SJSA1 (cell line): ENCODE measurements around the gene MCEMP1. TPM values are rescaled to one million over a fixed set of nuclear protein-coding genes. Genes with fewer than 3 reads are reported as not detected.

Experiments
- DNase-seq, 2 experiments: peaks; one replicate each; pipeline ENCODE4 v3.0.0-alpha.2; 2015 to 2020; ENCODE audit warnings: low spot score in 2 of 2, low read depth in 1 of 2
- H3K27ac ChIP-seq: fragments of 250-450 bp; sonication (Bioruptor Pico); 2 replicates; pipeline ENCODE4 v1.5.1; 2020; ENCODE audit warnings: mild to moderate bottlenecking, moderate library complexity
- H3K27me3 ChIP-seq: fragments of 250-450 bp; sonication (Bioruptor Pico); replicated peaks from 2 replicates; pipeline ENCODE4 v1.5.1; 2020; ENCODE audit warnings: mild to moderate bottlenecking, moderate library complexity
- H3K36me3 ChIP-seq: fragments of 250-450 bp; sonication (Bioruptor Pico); 2 replicates; pipeline ENCODE4 v1.5.1; 2020; ENCODE audit warnings: mild to moderate bottlenecking
- H3K4me1 ChIP-seq: fragments of 250-450 bp; sonication (Bioruptor Pico); replicated peaks from 2 replicates; pipeline ENCODE4 v1.6.1; 2021; ENCODE audit warnings: mild to moderate bottlenecking
- H3K4me3 ChIP-seq: fragments of 250-450 bp; sonication (Bioruptor Pico); 2 replicates; pipeline ENCODE4 v1.5.1; 2020; ENCODE audit warnings: mild to moderate bottlenecking
- H3K9me3 ChIP-seq: fragments of 250-450 bp; sonication (Bioruptor Pico); replicated peaks from 2 replicates; pipeline ENCODE4 v1.5.1; 2020; ENCODE audit warnings: mild to moderate bottlenecking
- total RNA-seq: library from RNA; depleted of rRNA; stranded (reverse); fragments of >200 nt; shearing (Covaris generic); gene quantifications from 2 replicates; pipeline ENCODE4 v1.2.3, GENCODE V29; 2014

Gene MCEMP1
- total RNA-seq, 1 experiment from 2014 or later, result not detected

GRCh38 chr19:7648265-7649014 is 28.4 kb upstream of the MCEMP1 start:
- Histone ChIP-seq H3K4me1 (peaks cover 3% of the 10 kb centered on the region; the same call in 1 of the 2 replicates), H3K9me3 (no peaks in the 10 kb centered on the region), H3K36me3 (no peaks in the 10 kb centered on the region), H3K27ac (no peak overlapping the region), H3K27me3 (peaks cover 24% of the 10 kb centered on the region), H3K4me3 (no peak overlapping the region)
- DNase-seq, result no peak

- Histone ChIP-seq H3K4me1 (peaks cover 3% of the 10 kb centered on the region; the same call in 1 of the 2 replicates), H3K27ac (no peak overlapping the region), H3K9me3 (no peaks in the 10 kb centered on the region), H3K36me3 (no peaks in the 10 kb centered on the region), H3K27me3 (peaks cover 24% of the 10 kb centered on the region), H3K4me3 (no peak overlapping the region)
- DNase-seq, result no peak
Observed at GRCh38 chr19:7650148-7650547, 26.7 kb upstream of the MCEMP1 start.

GRCh38 chr19:7652061-7652641 is 24.7 kb upstream of the MCEMP1 start:
- Histone ChIP-seq H3K27me3 (peaks cover 18% of the 10 kb centered on the region), H3K27ac (no peak overlapping the region), H3K36me3 (no peaks in the 10 kb centered on the region), H3K4me3 (no peak overlapping the region), H3K4me1 (peaks cover 3% of the 10 kb centered on the region; the same call in 1 of the 2 replicates), H3K9me3 (no peaks in the 10 kb centered on the region)
- DNase-seq, result peak; percentile 56 to 63

GRCh38 chr19:7654401-7654800 is 22.5 kb upstream of the MCEMP1 start:
- H3K4me3 ChIP-seq, result no peak overlapping the region
- H3K9me3 ChIP-seq, result no peaks in the 10 kb centered on the region
- no peaks in the 10 kb centered on the region for H3K36me3 ChIP-seq
- peaks cover 3% of the 10 kb centered on the region; the same call in 1 of the 2 replicates for H3K4me1 ChIP-seq
- peaks cover 23% of the 10 kb centered on the region for H3K27me3 ChIP-seq
- DNase-seq, result no peak
- no peak overlapping the region for H3K27ac ChIP-seq

- Histone ChIP-seq H3K4me3 (no peak overlapping the region), H3K9me3 (no peaks in the 10 kb centered on the region), H3K4me1 (peaks cover 3% of the 10 kb centered on the region; the same call in 1 of the 2 replicates), H3K27me3 (peaks cover 31% of the 10 kb centered on the region), H3K36me3 (no peaks in the 10 kb centered on the region), H3K27ac (no peak overlapping the region)
- DNase-seq, result no peak
Observed at GRCh38 chr19:7655581-7655980, 21.3 kb upstream of the MCEMP1 start.

GRCh38 chr19:7657131-7657751 is 19.6 kb upstream of the MCEMP1 start:
- peaks cover 1% of the 10 kb centered on the region; the same call in 1 of the 2 replicates for H3K4me1 ChIP-seq
- H3K9me3 ChIP-seq, result no peaks in the 10 kb centered on the region
- no peak overlapping the region for H3K27ac ChIP-seq
- H3K4me3 ChIP-seq, result no peak overlapping the region
- no peak for DNase-seq
- H3K36me3 ChIP-seq, result no peaks in the 10 kb centered on the region
- H3K27me3 ChIP-seq, result peaks cover 25% of the 10 kb centered on the region

GRCh38 chr19:7658219-7658686 is 18.6 kb upstream of the MCEMP1 start:
- Histone ChIP-seq H3K4me1 (no peaks in the 10 kb centered on the region), H3K27ac (no peak overlapping the region), H3K4me3 (no peak overlapping the region), H3K27me3 (peaks cover 27% of the 10 kb centered on the region), H3K9me3 (no peaks in the 10 kb centered on the region), H3K36me3 (no peaks in the 10 kb centered on the region)
- DNase-seq, result no peak

GRCh38 chr19:7661744-7662538 is 14.9 kb upstream of the MCEMP1 start:
- H3K4me3 ChIP-seq, result no peak overlapping the region
- peaks cover 35% of the 10 kb centered on the region for H3K27me3 ChIP-seq
- H3K4me1 ChIP-seq, result no peaks in the 10 kb centered on the region
- DNase-seq, result no peak
- H3K9me3 ChIP-seq, result no peaks in the 10 kb centered on the region
- H3K36me3 ChIP-seq, result no peaks in the 10 kb centered on the region
- H3K27ac ChIP-seq, result no peak overlapping the region

- Histone ChIP-seq H3K27me3 (peaks cover 34% of the 10 kb centered on the region), H3K27ac (no peak overlapping the region), H3K4me1 (no peaks in the 10 kb centered on the region), H3K4me3 (no peak overlapping the region), H3K36me3 (no peaks in the 10 kb centered on the region), H3K9me3 (no peaks in the 10 kb centered on the region)
- DNase-seq, result no peak
Observed at GRCh38 chr19:7662657-7663056, 14.2 kb upstream of the MCEMP1 start.

- Histone ChIP-seq H3K4me1 (no peaks in the 10 kb centered on the region), H3K27ac (no peak overlapping the region), H3K9me3 (no peaks in the 10 kb centered on the region), H3K27me3 (peaks cover 25% of the 10 kb centered on the region), H3K4me3 (no peak overlapping the region), H3K36me3 (no peaks in the 10 kb centered on the region)
- no peak for DNase-seq
Observed at GRCh38 chr19:7663706-7664105, 13.2 kb upstream of the MCEMP1 start.

- no peaks in the 10 kb centered on the region for H3K4me1 ChIP-seq
- H3K27me3 ChIP-seq, result peaks cover 21% of the 10 kb centered on the region
- H3K27ac ChIP-seq, result no peak overlapping the region
- no peak for DNase-seq
- H3K4me3 ChIP-seq, result no peak overlapping the region
- no peaks in the 10 kb centered on the region for H3K36me3 ChIP-seq
- H3K9me3 ChIP-seq, result no peaks in the 10 kb centered on the region
Observed at GRCh38 chr19:7665076-7665475, 11.8 kb upstream of the MCEMP1 start.

- Histone ChIP-seq H3K9me3 (no peaks in the 10 kb centered on the region; the same call in 1 of the 2 replicates), H3K27ac (no peak within 1 kb of the TSS), H3K36me3 (no peaks in the 10 kb centered on the region), H3K27me3 (peaks cover 26% of the 10 kb centered on the region), H3K4me3 (no peak within 1 kb of the TSS), H3K4me1 (no peaks in the 10 kb centered on the region)
- DNase-seq, result no peak
Observed at GRCh38 chr19:7668842-7669241, 8.0 kb upstream of the MCEMP1 start, which contains the start of gene RETN. Gene RETN, plus strand, starts transcription at chr19:7669049. Its CDS starts 278 bp downstream, at chr19:7669327.

- no peaks in the 10 kb centered on the region; the same call in 1 of the 2 replicates for H3K9me3 ChIP-seq
- no peak overlapping the region for H3K4me3 ChIP-seq
- H3K27me3 ChIP-seq, result peaks cover 24% of the 10 kb centered on the region
- no peaks in the 10 kb centered on the region for H3K36me3 ChIP-seq
- no peak for DNase-seq
- no peaks in the 10 kb centered on the region for H3K4me1 ChIP-seq
- no peak overlapping the region for H3K27ac ChIP-seq
Observed at GRCh38 chr19:7669641-7670040, 7.2 kb upstream of the MCEMP1 start.
